Myocyte (in vitro differentiated cells): ENCODE results near the gene ISM1. TPM values are rescaled to one million over a fixed set of nuclear protein-coding genes. Genes with fewer than 3 reads are reported as not detected.
"Not testable (repeated sequence)": the region's sequence is repeated elsewhere in the genome, so short reads cannot be mapped to it uniquely, and the experiment has no call there.

Experiments used
- DNase-seq: peaks from one replicate; pipeline ENCODE4 v3.0.0-alpha.2; 2012; ENCODE audit warnings: low read depth
- total RNA-seq: library from RNA; depleted of rRNA; stranded (reverse); fragments of >200 nt; gene quantifications from 2 replicates; pipeline ENCODE4 v1.2.3, GENCODE V29; 2014

The ISM1 gene
- total RNA-seq, 1 donor from 2014 or later = not detected

GRCh38 chr20:13221313-13221672 lies 219 bp downstream of the ISM1 start:
- no peak for DNase-seq

GRCh38 chr20:13221673-13222318 lies 722 bp downstream of the ISM1 start:
- peak; percentile 64 for DNase-seq

- no peak for DNase-seq
Observed at GRCh38 chr20:13222319-13222716, 1.2 kb downstream of the ISM1 start.

- DNase-seq = no peak
Observed at GRCh38 chr20:13223736-13224520, 2.9 kb downstream of the ISM1 start.

GRCh38 chr20:13226367-13226766 lies 5.3 kb downstream of the ISM1 start:
- DNase-seq = no peak

GRCh38 chr20:13228771-13229170 lies 7.7 kb downstream of the ISM1 start:
- DNase-seq = no peak

- DNase-seq = no peak
Observed at GRCh38 chr20:13229538-13229937, 8.5 kb downstream of the ISM1 start.

- DNase-seq = peak; percentile 15
Observed at GRCh38 chr20:13231031-13231752, 10.1 kb downstream of the ISM1 start.

- no peak for DNase-seq
Observed at GRCh38 chr20:13232999-13233398, 11.9 kb downstream of the ISM1 start.

GRCh38 chr20:13234961-13235360 lies 13.9 kb downstream of the ISM1 start:
- no peak for DNase-seq

GRCh38 chr20:13236360-13236759 lies 15.3 kb downstream of the ISM1 start:
- DNase-seq = not testable (repeated sequence)

GRCh38 chr20:13236990-13237720 lies 16.1 kb downstream of the ISM1 start:
- DNase-seq = no peak

- no peak for DNase-seq
Observed at GRCh38 chr20:13238001-13238653, 17.1 kb downstream of the ISM1 start.

- DNase-seq = no peak
Observed at GRCh38 chr20:13243826-13244376, 22.8 kb downstream of the ISM1 start.

- no peak for DNase-seq
Observed at GRCh38 chr20:13245250-13245723, 24.2 kb downstream of the ISM1 start.

- no peak for DNase-seq
Observed at GRCh38 chr20:13249118-13249797, 28.2 kb downstream of the ISM1 start.

- no peak for DNase-seq
Observed at GRCh38 chr20:13249798-13250170, 28.7 kb downstream of the ISM1 start.

GRCh38 chr20:13250251-13250650 lies 29.2 kb downstream of the ISM1 start:
- no peak for DNase-seq

GRCh38 chr20:13251106-13251903 lies 30.2 kb downstream of the ISM1 start:
- DNase-seq = no peak
